Left lung (tissue), 14 donors: ENCODE measurements around the gene SAP30. TPM values are rescaled to one million over a fixed set of nuclear protein-coding genes. Genes with fewer than 3 reads are reported as not detected.

ENCODE experiments used
- ATAC-seq: fragments of 200-7000 bp; cut with Tn5 transposase; one replicate; pipeline ENCODE4 v1.9.1; 2020; ENCODE audit warnings: moderate library complexity
- DNase-seq, 4 donors: peaks; one replicate each; pipeline ENCODE4 v3.0.0-alpha.2; 2013 to 2020
- H3K27ac ChIP-seq, 2 donors: fragments of 200-600 bp; sonication (generic) in 1 of 2; one replicate each; pipeline versions ENCODE4 v1.5.0 to v1.8.0; 2020 to 2021
- H3K27me3 ChIP-seq, 2 donors: fragments of 200-600 bp; sonication (generic) in 1 of 2; one replicate each; pipeline versions ENCODE4 v1.5.0 to v1.8.0; 2020 to 2021
- H3K36me3 ChIP-seq, 2 donors: fragments of 200-600 bp; sonication (generic) in 1 of 2; one replicate each; pipeline versions ENCODE4 v1.5.0 to v1.8.0; 2020 to 2021
- H3K4me1 ChIP-seq, 2 donors: fragments of 200-600 bp; one replicate each; pipeline ENCODE4 v1.8.0; 2021
- H3K4me3 ChIP-seq, 2 donors: fragments of 200-600 bp; sonication (generic) in 1 of 2; one replicate each; pipeline versions ENCODE4 v1.5.0 to v1.8.0; 2020 to 2021; ENCODE audit warnings: mild to moderate bottlenecking in 1 of 2
- H3K9me3 ChIP-seq, 2 donors: fragments of 200-600 bp; sonication (generic) in 1 of 2; one replicate each; pipeline versions ENCODE4 v1.5.0 to v1.8.0; 2020 to 2021
- CTCF ChIP-seq, 2 donors: fragments of 200-600 bp; sonication (generic) in 1 of 2; IDR thresholded peaks; one replicate each; pipeline versions ENCODE4 v1.5.0 to v1.8.0; 2021; ENCODE audit warnings: antibody characterized with exemption in 2 of 2
- intact Hi-C, 2 donors: fragments of 100-400 bp; cut with DNase I; formaldehyde crosslinking; loops; one replicate each; pipeline versions ENCODE4 v1.11.2 to v1.14.2; 2022
- long read RNA-seq, 12 donors: library from polyadenylated mRNA in 2 of 12; unstranded in 2 of 12; transcript quantifications; one replicate each; pipeline ENCODE4 v2.0.0 and lab custom pipeline, GENCODE V29; 2019 to 2026
- polyA plus RNA-seq, 6 donors: library from polyadenylated mRNA; unstranded; fragments of 120-200 nt; gene quantifications; one replicate each; pipeline ENCODE4 v1.2.1, GENCODE V29; 2013; ENCODE audit not compliant: insufficient read length in 6 of 6
- total RNA-seq, 2 donors: library from RNA; stranded (reverse); fragmentation: NEBNext Ultra II Directional; extraction: Animal tissue kit (Norgen Biotek cat#: 25700); gene quantifications; one replicate each; pipeline ENCODE4 v1.2.1, GENCODE V29; 2021
- donor health status: DM: no; HTN: yes; CAD: no.
- donor health status: DM: no; HTN: no; CAD: no.

The SAP30 gene
- total RNA-seq, result 10 to 100 TPM; 10.2 to 14.8 TPM
- 10 to 100 TPM; 16.3 to 22.3 (median 18.9) TPM for polyA plus RNA-seq
- long read RNA-seq, donor 1, transcript SAP30-201 (4 exons, 1,108 nt), result major isoform, 25 of 33 reads
- long read RNA-seq, donor 1, partial matches to known transcripts, result 8 of 33 reads
- long read RNA-seq, donor 1, other reads (novel, unspliced or antisense), result 0 of 33 reads
- long read RNA-seq, donor 2, transcript SAP30-201 (4 exons, 1,108 nt), result major isoform, 21 of 33 reads
- long read RNA-seq, donor 2, partial matches to known transcripts, result 12 of 33 reads
- long read RNA-seq, donor 2, other reads (novel, unspliced or antisense), result 0 of 33 reads
- long read RNA-seq, donor 3, transcript SAP30-201 (4 exons, 1,108 nt), result major isoform, 18 of 18 reads
- long read RNA-seq, donor 3, partial matches to known transcripts, result 0 of 18 reads
- long read RNA-seq, donor 3, other reads (novel, unspliced or antisense), result 0 of 18 reads
- long read RNA-seq, donor 4, partial matches to known transcripts, result 0 of 1 reads
- long read RNA-seq, donor 4, other reads (novel, unspliced or antisense), result 0 of 1 reads
- long read RNA-seq, donor 5, transcript SAP30-201 (4 exons, 1,108 nt), result major isoform, 9 of 9 reads
- long read RNA-seq, donor 5, partial matches to known transcripts, result 0 of 9 reads
- long read RNA-seq, donor 5, other reads (novel, unspliced or antisense), result 0 of 9 reads
- long read RNA-seq, donor 6, transcript SAP30-201 (4 exons, 1,108 nt), result major isoform, 28 of 36 reads
- long read RNA-seq, donor 6, partial matches to known transcripts, result 8 of 36 reads
- long read RNA-seq, donor 6, other reads (novel, unspliced or antisense), result 0 of 36 reads
- long read RNA-seq, donor 7, transcript SAP30-201 (4 exons, 1,108 nt), result major isoform, 16 of 16 reads
- long read RNA-seq, donor 7, partial matches to known transcripts, result 0 of 16 reads
- long read RNA-seq, donor 7, other reads (novel, unspliced or antisense), result 0 of 16 reads
- long read RNA-seq, donor 8, transcript SAP30-201 (4 exons, 1,108 nt), result major isoform, 14 of 14 reads
- long read RNA-seq, donor 8, partial matches to known transcripts, result 0 of 14 reads
- long read RNA-seq, donor 8, other reads (novel, unspliced or antisense), result 0 of 14 reads
- long read RNA-seq, donor 9, partial matches to known transcripts, result 0 of 2 reads
- long read RNA-seq, donor 9, other reads (novel, unspliced or antisense), result 0 of 2 reads
- long read RNA-seq, donor 10, result 0 reads
- long read RNA-seq, donor 11, transcript SAP30-201 (4 exons, 1,108 nt), result major isoform, 29 of 41 reads
- long read RNA-seq, donor 11, partial matches to known transcripts, result 12 of 41 reads
- long read RNA-seq, donor 11, other reads (novel, unspliced or antisense), result 0 of 41 reads
- long read RNA-seq, donor 12, transcript SAP30-201 (4 exons, 1,108 nt), result major isoform, 10 of 10 reads
- long read RNA-seq, donor 12, partial matches to known transcripts, result 0 of 10 reads
- long read RNA-seq, donor 12, other reads (novel, unspliced or antisense), result 0 of 10 reads

- Histone ChIP-seq H3K4me3 (peak within 1 kb of the TSS; percentile 60 to 89), H3K27me3 (no peaks in the 10 kb centered on the region), H3K9me3 (no peaks in the 10 kb centered on the region), H3K36me3 (no peaks in the 10 kb centered on the region), H3K27ac (peak within 1 kb of the TSS; percentile 94 to 96), H3K4me1 (peaks cover 0 to 39% of the 10 kb centered on the region in 2 donors)
- intact Hi-C loops, result no loop called here
- ATAC-seq (peak; percentile 95), DNase-seq (peak; percentile 97 to 100 (median 99))
- TF ChIP-seq CTCF (IDR thresholded peaks at IDR 0.05), result no peak
These were observed at the start of gene SAP30 for GRCh38 chr4:173370477-173371291. SAP30 (plus strand) TSS chr4:173370954; CDS start chr4:173371183, 229 bp downstream.

GRCh38 chr4:173325007-173325736, 45.6 kb upstream of the SAP30 start:
- no peak for DNase-seq
- Histone ChIP-seq H3K9me3 (no peaks in the 10 kb centered on the region), H3K36me3 (peaks cover 0 to 49% of the 10 kb centered on the region in 2 donors), H3K4me3 (no peak overlapping the region), H3K4me1 (no peaks in the 10 kb centered on the region), H3K27me3 (no peaks in the 10 kb centered on the region), H3K27ac (no peak overlapping the region)
- no peak for ATAC-seq
- no peak for TF ChIP-seq CTCF (IDR thresholded peaks at IDR 0.05)
- intact Hi-C loops, result loop anchor here in 1 of 2 donors (10.0 kb wide), 1 partner anchor 90 kb away; no protein-coding TSS in a partner anchor

- no peaks in the 10 kb centered on the region for H3K27me3 ChIP-seq
- intact Hi-C loops, result loop anchor here in 1 of 2 donors (10.0 kb wide), 1 partner anchor 86 kb away; no protein-coding TSS in a partner anchor
- no peaks in the 10 kb centered on the region for H3K9me3 ChIP-seq
- peak in 1 of 4 donors; percentile 15 for DNase-seq
- peaks cover 0 to 24% of the 10 kb centered on the region in 2 donors for H3K4me1 ChIP-seq
- no peak overlapping the region for H3K4me3 ChIP-seq
- peak; percentile 60 for ATAC-seq
- H3K27ac ChIP-seq, result no peak overlapping the region
- H3K36me3 ChIP-seq, result peaks cover 0 to 36% of the 10 kb centered on the region in 2 donors
- no peak for TF ChIP-seq CTCF (IDR thresholded peaks at IDR 0.05)
These were observed 42.4 kb upstream of the SAP30 start for GRCh38 chr4:173328236-173328901.
